ENCODE measurements around the gene TPM1.
"Not testable (repeated sequence)": the region's sequence is repeated elsewhere in the genome, so short reads cannot be mapped to it uniquely, and the experiment has no call there.

TPM1 gene

DNA sequence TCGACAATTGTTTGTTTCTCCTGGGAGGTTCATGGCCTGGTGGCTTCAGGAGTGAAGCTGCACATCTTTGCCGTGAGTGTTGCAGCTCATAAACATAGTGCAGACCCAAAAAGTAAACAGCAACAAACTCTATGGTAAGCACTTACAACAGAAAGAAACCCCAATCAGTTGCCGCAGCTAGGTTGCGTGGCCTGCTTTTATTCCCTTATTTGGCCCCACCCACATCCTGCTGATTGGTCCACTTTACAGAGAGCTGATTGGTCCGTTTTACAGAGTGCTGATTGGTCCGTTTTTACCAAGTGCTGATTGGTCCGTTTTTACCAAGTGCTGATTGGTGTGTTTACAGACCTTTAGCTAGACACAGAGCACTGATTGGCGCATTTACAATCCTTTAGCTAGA lies 62.8 kb downstream of the TPM1 start:
- DNase-seq, result not testable (repeated sequence)

DNA sequence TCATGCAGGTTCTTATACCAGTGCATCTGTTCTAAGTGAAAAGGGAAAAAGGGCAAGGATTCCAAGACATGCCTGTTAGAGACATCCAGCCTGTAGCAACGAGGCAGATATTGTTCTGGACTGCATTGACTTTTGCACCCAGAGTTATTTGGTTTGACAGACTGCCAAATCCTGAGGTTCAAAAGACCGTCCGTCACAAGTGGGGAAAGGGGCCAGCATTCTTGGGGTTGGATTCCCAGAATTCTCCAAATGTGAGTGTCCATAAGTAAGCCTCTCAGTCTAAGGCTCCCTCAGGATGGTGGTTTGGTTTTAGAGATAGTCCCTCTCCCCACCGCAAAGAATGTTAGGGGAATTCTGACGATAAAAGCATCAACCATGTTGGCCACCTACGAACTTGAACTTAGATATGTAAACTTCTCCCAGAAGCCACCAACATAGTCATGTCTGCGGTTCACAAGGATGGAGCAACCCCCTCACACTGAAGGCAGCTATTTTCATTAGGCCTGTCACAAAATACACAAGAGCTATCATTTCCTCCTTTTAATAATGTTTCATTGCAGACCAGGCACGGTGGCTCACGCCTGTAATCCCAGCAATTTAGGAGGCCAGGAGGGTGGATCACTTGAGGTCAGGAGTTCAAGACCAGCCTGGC lies 65.5 kb downstream of the TPM1 start:
- DNase-seq, result no peak

GRCh38 chr15:63109498-63109897 lies 67.0 kb downstream of the TPM1 start:
- no peak for DNase-seq

GRCh38 chr15:63109920-63110319 lies 67.4 kb downstream of the TPM1 start:
- DNase-seq, result no peak

DNA sequence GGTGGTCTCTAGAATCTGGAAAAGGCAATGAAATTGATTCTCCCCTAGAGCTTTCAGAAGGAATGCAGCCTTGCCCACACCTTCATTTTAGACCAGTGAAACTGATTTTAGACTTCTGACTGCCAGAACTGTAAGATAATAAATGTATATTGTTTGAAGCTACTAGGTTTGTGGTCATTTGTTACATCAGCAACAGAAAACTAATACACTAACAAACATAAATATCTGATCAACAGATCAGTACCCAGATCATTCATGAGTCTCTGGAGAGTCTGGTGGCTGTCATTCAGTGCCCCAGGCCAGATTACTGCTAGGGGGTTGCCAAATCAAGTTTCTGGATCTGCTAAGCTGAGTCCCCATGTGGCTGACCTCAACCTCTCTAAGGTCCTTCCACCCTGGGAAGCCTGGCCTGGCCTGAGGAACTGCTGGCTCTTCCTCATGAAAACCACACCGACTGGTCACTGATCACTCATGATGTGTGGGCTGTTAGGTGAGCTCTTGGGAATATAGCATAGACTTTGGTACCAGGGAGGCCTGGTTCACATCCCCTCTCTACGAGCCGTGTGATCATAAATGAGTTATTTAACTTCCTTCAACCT lies 68.0 kb downstream of the TPM1 start:
- no peak for DNase-seq

- DNase-seq, result no peak
These were observed 68.9 kb downstream of the TPM1 start for GRCh38 chr15:63111481-63111880.

- DNase-seq, result no peak
These were observed 70.3 kb downstream of the TPM1 start for GRCh38 chr15:63112871-63113270.

- DNase-seq, result no peak
These were observed 71.9 kb downstream of the TPM1 start for GRCh38 chr15:63114465-63114864.

Measured in CD4-positive, alpha-beta T cell treated with Interleukin-17A for 4 hours (primary cell).